T follicular helper cell (primary cell): ENCODE results near the gene IGSF23.
"Not testable (repeated sequence)": the region's sequence is repeated elsewhere in the genome, so short reads cannot be mapped to it uniquely, and the experiment has no call there.

Experiments
- DNase-seq: peaks from one replicate; pipeline ENCODE4 v3.0.0-alpha.2; 2020; ENCODE audit warnings: low read depth

IGSF23 gene

GRCh38 chr19:44587963-44588770 lies 25.2 kb upstream of the IGSF23 start:
- no peak for DNase-seq

GRCh38 chr19:44588771-44589112 lies 24.6 kb upstream of the IGSF23 start:
- no peak for DNase-seq

GRCh38 chr19:44590245-44591059 lies 22.9 kb upstream of the IGSF23 start:
- no peak for DNase-seq

GRCh38 chr19:44591340-44591993 lies 21.9 kb upstream of the IGSF23 start:
- DNase-seq = not testable (repeated sequence)

- DNase-seq = no peak
Measured at GRCh38 chr19:44592451-44592890, 20.9 kb upstream of the IGSF23 start.

- no peak for DNase-seq
Measured at GRCh38 chr19:44593294-44593693, 20.1 kb upstream of the IGSF23 start.

GRCh38 chr19:44593866-44594266 lies 19.5 kb upstream of the IGSF23 start:
- DNase-seq = not testable (repeated sequence)

GRCh38 chr19:44596428-44597130 lies 16.8 kb upstream of the IGSF23 start:
- no peak for DNase-seq

- DNase-seq = no peak
Measured at GRCh38 chr19:44597131-44597491, 16.3 kb upstream of the IGSF23 start.

- DNase-seq = no peak
Measured at GRCh38 chr19:44598355-44598754, 15.0 kb upstream of the IGSF23 start.

GRCh38 chr19:44598880-44599279 lies 14.5 kb upstream of the IGSF23 start:
- no peak for DNase-seq

GRCh38 chr19:44600466-44600865 lies 12.9 kb upstream of the IGSF23 start:
- DNase-seq = no peak

- DNase-seq = no peak
Measured at GRCh38 chr19:44602081-44602480, 11.3 kb upstream of the IGSF23 start.

GRCh38 chr19:44603201-44603945 lies 10.0 kb upstream of the IGSF23 start:
- DNase-seq = no peak

- no peak for DNase-seq
Measured at GRCh38 chr19:44604241-44604640, 9.1 kb upstream of the IGSF23 start.

- DNase-seq = no peak
Measured at GRCh38 chr19:44605547-44605946, 7.8 kb upstream of the IGSF23 start.

GRCh38 chr19:44607049-44607448 lies 6.3 kb upstream of the IGSF23 start:
- no peak for DNase-seq

- no peak for DNase-seq
Measured at GRCh38 chr19:44607917-44608316, 5.4 kb upstream of the IGSF23 start.

GRCh38 chr19:44608391-44608821 lies 5.0 kb upstream of the IGSF23 start:
- DNase-seq = no peak

GRCh38 chr19:44609219-44609618 lies 4.1 kb upstream of the IGSF23 start:
- DNase-seq = no peak

GRCh38 chr19:44610497-44610896 lies 2.9 kb upstream of the IGSF23 start:
- not testable (repeated sequence) for DNase-seq
